CD4-positive, alpha-beta T cell treated with Interleukin-10 for 1 hour (primary cell): Measurements from ENCODE around the gene SPINK7.

Experiments used
- DNase-seq: peaks from one replicate; pipeline ENCODE4 v3.0.0-alpha.2; 2020

The SPINK7 gene

DNA sequence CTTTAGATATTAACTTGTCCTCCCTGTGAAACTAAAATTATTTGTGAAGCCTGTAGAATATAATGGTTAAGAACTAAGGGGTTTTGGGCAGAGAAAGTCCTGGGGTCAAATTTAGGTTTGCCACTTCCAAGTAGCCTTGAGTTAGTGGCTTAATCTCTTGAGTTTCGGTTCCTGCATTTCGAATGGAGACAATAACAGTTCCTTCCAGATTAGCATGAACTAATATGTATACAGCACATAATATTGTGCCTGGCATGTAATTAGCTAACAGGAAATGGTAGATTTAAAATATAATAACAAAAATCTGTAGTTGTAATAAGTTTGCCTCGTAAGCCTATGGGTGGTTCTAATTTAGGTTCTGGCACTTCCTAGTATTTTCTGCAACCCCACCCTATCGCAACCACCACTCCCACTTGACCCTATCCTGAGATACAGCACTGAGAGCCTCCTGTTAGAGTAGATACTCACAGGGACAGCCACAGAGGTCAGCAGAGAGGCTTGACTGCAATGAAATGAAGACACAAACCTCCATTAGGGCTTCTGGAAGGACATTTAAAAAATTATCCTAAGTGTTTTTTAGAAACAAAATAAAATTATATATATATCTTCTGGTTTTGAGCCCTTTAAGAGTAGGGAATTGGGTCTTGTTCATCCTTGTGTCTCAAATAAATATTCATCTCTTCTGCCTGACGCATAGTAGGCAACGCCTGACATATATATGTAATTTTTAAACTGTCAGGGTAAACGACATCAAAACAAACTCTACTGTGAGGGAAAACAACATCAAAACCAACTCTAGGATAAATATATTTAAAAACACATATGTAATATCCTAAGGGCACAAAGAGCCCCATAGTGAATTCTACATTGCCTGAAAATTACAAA is 31.6 kb downstream of the SPINK7 start:
- no peak for DNase-seq

DNA sequence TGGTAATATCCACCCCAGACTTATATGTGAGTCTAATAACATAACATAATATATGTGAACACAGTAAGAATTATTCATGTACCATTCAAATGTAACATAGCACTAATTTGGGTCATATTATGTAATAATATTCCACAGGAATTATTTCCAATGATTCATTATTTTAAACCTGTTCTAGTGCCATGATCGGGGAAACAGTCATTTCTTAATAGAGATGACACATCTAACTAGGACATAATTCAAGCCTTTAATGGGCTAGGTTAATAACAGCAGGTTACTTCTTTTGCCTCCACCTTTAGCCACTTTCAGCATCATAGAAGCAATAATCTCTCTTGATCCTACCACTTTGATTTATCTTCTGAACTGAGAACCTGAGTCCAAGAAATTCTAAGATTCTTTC is 35.5 kb downstream of the SPINK7 start:
- no peak for DNase-seq

DNA sequence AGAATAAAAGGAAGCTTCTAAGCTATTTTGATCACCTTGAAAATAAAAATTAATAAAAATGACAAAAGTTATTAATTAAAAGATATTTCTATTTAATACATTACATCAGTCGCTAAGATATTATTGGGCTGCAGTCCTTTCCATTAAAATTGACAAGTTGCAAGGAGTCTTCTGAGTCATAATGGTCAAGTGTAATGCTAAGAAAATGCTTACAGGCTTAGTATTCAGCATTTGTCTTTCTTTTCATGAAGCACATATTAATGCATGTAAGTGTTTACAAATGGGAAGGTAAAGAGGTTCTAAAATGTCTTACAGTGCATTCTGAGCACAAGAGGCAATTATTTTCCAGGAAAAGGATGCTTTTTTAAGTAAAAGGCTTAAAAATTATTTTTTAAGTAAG is 40.5 kb downstream of the SPINK7 start:
- no peak for DNase-seq

DNA sequence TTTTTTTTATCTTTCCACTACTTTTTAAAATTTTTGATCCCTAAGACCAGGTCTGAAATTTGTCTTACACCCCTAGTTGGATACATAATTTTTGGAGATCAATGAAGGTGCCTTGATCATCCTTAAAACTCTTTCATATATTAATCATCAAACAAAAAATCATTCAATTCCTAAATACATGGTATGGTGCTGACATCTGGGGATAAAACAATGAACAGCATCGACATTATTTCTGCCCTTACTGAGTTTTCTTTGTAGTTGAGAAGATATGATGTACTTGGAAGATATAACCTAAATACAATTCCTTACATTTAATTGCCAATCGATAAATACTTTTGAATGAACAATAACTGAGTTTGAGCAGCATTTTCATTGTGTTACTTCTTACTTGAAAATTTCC is 41.4 kb downstream of the SPINK7 start:
- no peak for DNase-seq

DNA sequence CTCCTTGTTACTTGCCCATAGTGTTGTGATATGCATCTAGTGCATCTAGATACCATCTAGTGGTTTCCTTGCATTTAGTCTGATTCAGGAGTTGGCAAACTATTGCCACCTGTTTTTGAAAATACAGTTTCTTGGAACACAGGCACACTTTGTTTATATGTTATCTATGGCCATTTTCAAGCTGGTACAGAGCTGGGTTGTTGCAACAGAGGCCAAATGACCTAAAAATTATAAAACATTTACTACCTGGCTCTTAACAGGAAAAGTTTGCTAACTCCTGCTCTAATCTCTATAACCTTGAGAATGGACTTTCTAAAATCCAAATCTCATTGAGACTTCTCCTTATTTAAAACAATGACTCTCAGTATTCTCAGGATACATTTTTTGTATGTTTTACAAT is 52.1 kb downstream of the SPINK7 start:
- no peak for DNase-seq
